Endothelial cell of umbilical vein (primary cell): ENCODE results near the gene EEF1AKMT4. TPM values are rescaled to one million over a fixed set of nuclear protein-coding genes. Genes with fewer than 3 reads are reported as not detected.

Experiments used
- BruUV-seq: library from RNA; stranded (reverse); fragments of 400-500 nt; replicated peaks from 2 replicates; lab custom pipeline; 2021; lab: Mats Ljungman, UMichigan
- CTCF ChIA-PET: fragments of 300-600, 350-600 bp; sonication (Branson Sonifier 250); formaldehyde crosslinking; loops from one replicate; lab custom pipeline; 2021; ENCODE audit warnings: antibody characterized with exemption, inconsistent platforms; lab: Charles Lee
- POLR2A ChIA-PET: fragments of 300-600, 350-600 bp; sonication (Branson Sonifier 250); formaldehyde crosslinking; loops from one replicate; lab custom pipeline; 2021; ENCODE audit warnings: antibody characterized with exemption, inconsistent platforms; lab: Charles Lee
- DNase-seq: peaks from one replicate; pipeline ENCODE4 v3.0.0-alpha.2; 2011; ENCODE audit warnings: low read depth, low spot score
- FAIRE-seq: peaks from 2 replicates; lab custom pipeline; 2011; peaks lifted over from hg19 to GRCh38; lab: Jason Lieb, UNC
- H2AFZ ChIP-seq: 2 replicates; pipeline ENCODE4 v1.6.0; 2012; ENCODE audit warnings: low read depth, low read length, control low read depth, inconsistent platforms
- H3K27ac ChIP-seq: 2 replicates; pipeline ENCODE4 v1.5.1; 2011; ENCODE audit warnings: low read depth, mild to moderate bottlenecking, control low read depth, low read length, moderate library complexity; ENCODE audit not compliant: insufficient read depth
- H3K27me3 ChIP-seq, 2 experiments: 2 replicates each; pipeline versions ENCODE4 v1.6.0 to v1.6.1; 2011; ENCODE audit warnings: low read length in 2 of 2, mixed read lengths in 1 of 2; ENCODE audit not compliant: control insufficient read depth in 2 of 2, insufficient read depth in 2 of 2
- H3K36me3 ChIP-seq, 2 experiments: 2 replicates in 1 of 2; 3 replicates in 1 of 2; pipeline ENCODE4 v1.5.1; 2011; ENCODE audit warnings: low read length in 2 of 2, mild to moderate bottlenecking in 1 of 2, moderate library complexity in 1 of 2; ENCODE audit not compliant: control insufficient read depth in 2 of 2, insufficient read depth in 2 of 2; ENCODE audit errors: extremely low read depth in 1 of 2
- H3K4me1 ChIP-seq: 3 replicates; pipeline ENCODE4 v1.5.1; 2011; ENCODE audit warnings: mild to moderate bottlenecking, low read length; ENCODE audit not compliant: control insufficient read depth, insufficient read depth; ENCODE audit errors: extremely low read depth
- H3K4me2 ChIP-seq: 2 replicates; pipeline ENCODE4 v1.6.1; 2011; ENCODE audit warnings: low read length, control low read depth, mixed read lengths; ENCODE audit not compliant: insufficient read depth
- H3K4me3 ChIP-seq, 3 experiments: fragments of 200-600 bp in 1 of 3; sonication (generic), shearing (Covaris generic) in 1 of 3; replicated peaks in 1 of 3; 2 replicates each; pipeline ENCODE4 v1.5.1; 2011 to 2016; ENCODE audit warnings: control low read depth in 3 of 3, low read length in 3 of 3, mild to moderate bottlenecking in 2 of 3, inconsistent platforms in 1 of 3, low read depth in 1 of 3, moderate library complexity in 1 of 3; ENCODE audit not compliant: insufficient read depth in 1 of 3
- H3K79me2 ChIP-seq: 2 replicates; pipeline ENCODE4 v1.6.0; 2012; ENCODE audit warnings: low read length, inconsistent platforms; ENCODE audit not compliant: control insufficient read depth, insufficient read depth
- H3K9ac ChIP-seq: replicated peaks from 2 replicates; pipeline ENCODE3; 2011; ENCODE audit warnings: low read length, control low read depth; ENCODE audit not compliant: insufficient read depth; ENCODE audit errors: extremely low read depth
- H3K9me1 ChIP-seq: replicated peaks from 3 replicates; pipeline ENCODE4 v1.6.0; 2011; ENCODE audit warnings: mild to moderate bottlenecking, low read length; ENCODE audit not compliant: control insufficient read depth, insufficient read depth; ENCODE audit errors: extremely low read depth
- H3K9me3 ChIP-seq: replicated peaks from 2 replicates; pipeline ENCODE4 v1.5.1; 2012; ENCODE audit warnings: low read length, inconsistent platforms; ENCODE audit not compliant: control insufficient read depth, insufficient read depth
- H4K20me1 ChIP-seq: replicated peaks from 2 replicates; pipeline ENCODE3; 2011; ENCODE audit warnings: mild to moderate bottlenecking, low read length; ENCODE audit not compliant: control insufficient read depth, insufficient read depth; ENCODE audit errors: extremely low read depth
- EZH2 ChIP-seq: IDR thresholded peaks from 2 replicates; pipeline ENCODE4 v1.6.1; 2012; ENCODE audit warnings: borderline replicate concordance, low read depth, mild to moderate bottlenecking, moderate library complexity, low read length, inconsistent platforms; ENCODE audit not compliant: severe bottlenecking
- FOS ChIP-seq: IDR thresholded peaks from 2 replicates; pipeline ENCODE4 v1.6.1; 2011; ENCODE audit warnings: mild to moderate bottlenecking, low read length, moderate library complexity, borderline replicate concordance; ENCODE audit not compliant: insufficient read depth
- GATA2 ChIP-seq: IDR thresholded peaks from 2 replicates; pipeline ENCODE4 v1.7.0; 2011; ENCODE audit warnings: low read depth, mild to moderate bottlenecking, moderate library complexity, mixed read lengths, low read length; ENCODE audit not compliant: insufficient read length, insufficient read depth
- JUN ChIP-seq: IDR thresholded peaks from 2 replicates; pipeline ENCODE4 v1.6.1; 2011; ENCODE audit warnings: borderline replicate concordance, low read depth; ENCODE audit not compliant: insufficient read length, insufficient read depth
- MYC ChIP-seq: IDR thresholded peaks from one replicate; pipeline ENCODE4 v1.6.1; 2011; ENCODE audit warnings: mild to moderate bottlenecking, low read depth, low read length
- POLR2A ChIP-seq: IDR thresholded peaks from 2 replicates; pipeline ENCODE4 v1.6.1; 2012; ENCODE audit warnings: low read depth, mild to moderate bottlenecking, control low read depth, low read length
- POLR2AphosphoS5 ChIP-seq: IDR thresholded peaks from 2 replicates; pipeline ENCODE4 v1.6.1; 2012; ENCODE audit warnings: low read depth, mild to moderate bottlenecking, control low read depth, low read length, moderate library complexity; ENCODE audit not compliant: insufficient read depth
- dilution Hi-C: fragments of 300-500 bp; cut with MboI; formaldehyde crosslinking; loops from one replicate; pipeline ENCODE4 v1.15.0; 2019; ENCODE audit warnings: low sequenced_read_pairs; ENCODE audit not compliant: extremely low pct_ligation_motif_present
- intact Hi-C: fragments of 100-400 bp; cut with micrococcal nuclease; formaldehyde crosslinking; loops from one replicate; pipeline ENCODE4 v1.10.0; 2022
- polyA plus RNA-seq, 4 experiments: library from polyadenylated mRNA; depleted of rRNA in 3 of 4; stranded (reverse) in 3 of 4; unstranded in 1 of 4; fragments of >200 nt; gene quantifications; 2 replicates each; pipeline versions ENCODE4 v1.2.1 to v1.2.3, GENCODE V29; 2011 to 2012; ENCODE audit warnings: missing spikeins in 1 of 4
- total RNA-seq: library from RNA; stranded (reverse); gene quantifications from 2 replicates; pipeline ENCODE4 v1.2.3, GENCODE V29; 2021
- TF ChIP-seq, protein P1 (sequence below): IDR thresholded peaks from 2 replicates; pipeline ENCODE4 v1.6.1; 2011; ENCODE audit not compliant: insufficient read depth, insufficient read length
- TF ChIP-seq, protein P2 (sequence below), 2 donors: IDR thresholded peaks; 1 replicate in 1 of 2; 2 replicates in 1 of 2; pipeline ENCODE4 v1.5.1; 2011; ENCODE audit warnings: low read length in 2 of 2, mild to moderate bottlenecking in 2 of 2, moderate library complexity in 2 of 2, control low read depth in 1 of 2, inconsistent platforms in 1 of 2, low read depth in 1 of 2; ENCODE audit not compliant: insufficient read depth in 1 of 2; ENCODE audit errors: extremely low read depth in 1 of 2

The EEF1AKMT4 gene
- total and polyA plus RNA-seq, 2 donors (not counting 3 experiments of a cell fraction or from before 2014, with no cell fraction given), result 3.4 to 8.0 TPM

DNA sequence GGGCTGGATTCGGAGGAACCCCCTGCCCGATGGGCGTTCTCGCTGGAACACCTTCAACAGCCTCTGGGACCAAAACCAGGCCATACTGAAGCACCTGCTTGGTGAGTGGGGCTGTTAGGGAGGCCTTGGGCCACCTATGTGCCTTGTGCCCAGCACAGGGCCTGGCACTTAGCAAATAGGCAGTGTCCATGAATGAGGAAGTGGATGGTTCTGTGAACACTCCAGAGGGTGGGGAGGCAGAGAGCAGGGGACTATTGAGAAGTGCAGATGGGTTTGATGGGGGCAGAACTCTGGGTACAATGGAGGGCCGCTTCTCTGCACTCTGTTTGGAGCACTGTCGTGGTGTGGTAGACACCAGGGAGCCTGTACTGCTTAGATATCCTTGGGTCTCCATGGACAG lies 27.9 kb downstream of the EEF1AKMT4 start:
- no peaks in the 10 kb centered on the region for H3K36me3 ChIP-seq
- no peaks in the 10 kb centered on the region for H3K9me1 ChIP-seq
- no peaks in the 10 kb centered on the region for H3K79me2 ChIP-seq
- DNase-seq, result no peak
- no peak overlapping the region for H3K4me3 ChIP-seq
- no peaks in the 10 kb centered on the region for H3K4me1 ChIP-seq
- no peaks in the 10 kb centered on the region for H4K20me1 ChIP-seq
- no peak overlapping the region for H3K9ac ChIP-seq
- ChIA-PET POLR2A (no interaction called here), CTCF (interaction anchor here (1.2 kb wide), 1 partner anchor 382 kb away, joined by 4 read pairs; no protein-coding TSS in a partner anchor)
- no peak overlapping the region for H3K4me2 ChIP-seq
- H3K27ac ChIP-seq, result no peak overlapping the region
- dilution Hi-C loops (no loop called here), intact Hi-C loops (no loop called here)
- FAIRE-seq, result no peak
- no peaks in the 10 kb centered on the region for H3K9me3 ChIP-seq
- no peak for TF ChIP-seq MYC
- TF ChIP-seq, protein P1, sequence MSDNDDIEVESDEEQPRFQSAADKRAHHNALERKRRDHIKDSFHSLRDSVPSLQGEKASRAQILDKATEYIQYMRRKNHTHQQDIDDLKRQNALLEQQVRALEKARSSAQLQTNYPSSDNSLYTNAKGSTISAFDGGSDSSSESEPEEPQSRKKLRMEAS, result no peak
- TF ChIP-seq FOS, result no peak
- no peak for TF ChIP-seq JUN
- no peak for TF ChIP-seq POLR2A
- no peak for TF ChIP-seq EZH2
- TF ChIP-seq GATA2, result no peak
- TF ChIP-seq, protein P2, sequence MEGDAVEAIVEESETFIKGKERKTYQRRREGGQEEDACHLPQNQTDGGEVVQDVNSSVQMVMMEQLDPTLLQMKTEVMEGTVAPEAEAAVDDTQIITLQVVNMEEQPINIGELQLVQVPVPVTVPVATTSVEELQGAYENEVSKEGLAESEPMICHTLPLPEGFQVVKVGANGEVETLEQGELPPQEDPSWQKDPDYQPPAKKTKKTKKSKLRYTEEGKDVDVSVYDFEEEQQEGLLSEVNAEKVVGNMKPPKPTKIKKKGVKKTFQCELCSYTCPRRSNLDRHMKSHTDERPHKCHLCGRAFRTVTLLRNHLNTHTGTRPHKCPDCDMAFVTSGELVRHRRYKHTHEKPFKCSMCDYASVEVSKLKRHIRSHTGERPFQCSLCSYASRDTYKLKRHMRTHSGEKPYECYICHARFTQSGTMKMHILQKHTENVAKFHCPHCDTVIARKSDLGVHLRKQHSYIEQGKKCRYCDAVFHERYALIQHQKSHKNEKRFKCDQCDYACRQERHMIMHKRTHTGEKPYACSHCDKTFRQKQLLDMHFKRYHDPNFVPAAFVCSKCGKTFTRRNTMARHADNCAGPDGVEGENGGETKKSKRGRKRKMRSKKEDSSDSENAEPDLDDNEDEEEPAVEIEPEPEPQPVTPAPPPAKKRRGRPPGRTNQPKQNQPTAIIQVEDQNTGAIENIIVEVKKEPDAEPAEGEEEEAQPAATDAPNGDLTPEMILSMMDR (IDR thresholded peaks at IDR 0.05; ENCODE audit: extremely low read depth in 1 of 2, insufficient read depth in 1 of 2, low read depth in 1 of 2, low read length in 2 of 2), result no peak
- TF ChIP-seq POLR2AphosphoS5, result no peak
- no TSS peak for BruUV-seq
- no peak overlapping the region for H2AFZ ChIP-seq
- peaks cover 30 to 38% of the 10 kb centered on the region in 2 experiments for H3K27me3 ChIP-seq
